RPMI7951 (cell line): ENCODE data around the gene OSBPL10. TPM values are rescaled to one million over a fixed set of nuclear protein-coding genes. Genes with fewer than 3 reads are reported as not detected.
"Not testable (repeated sequence)": the region's sequence is repeated elsewhere in the genome, so short reads cannot be mapped to it uniquely, and the experiment has no call there.

Experiments
- DNase-seq: peaks from one replicate; pipeline ENCODE4 v3.0.0-alpha.2; 2012; ENCODE audit warnings: low read depth
- total RNA-seq: library from RNA; depleted of rRNA; stranded (reverse); fragments of >200 nt; shearing (Covaris generic); gene quantifications from 2 replicates; pipeline ENCODE4 v1.2.3, GENCODE V29; 2014; rRNA removed

The OSBPL10 gene, protein sequence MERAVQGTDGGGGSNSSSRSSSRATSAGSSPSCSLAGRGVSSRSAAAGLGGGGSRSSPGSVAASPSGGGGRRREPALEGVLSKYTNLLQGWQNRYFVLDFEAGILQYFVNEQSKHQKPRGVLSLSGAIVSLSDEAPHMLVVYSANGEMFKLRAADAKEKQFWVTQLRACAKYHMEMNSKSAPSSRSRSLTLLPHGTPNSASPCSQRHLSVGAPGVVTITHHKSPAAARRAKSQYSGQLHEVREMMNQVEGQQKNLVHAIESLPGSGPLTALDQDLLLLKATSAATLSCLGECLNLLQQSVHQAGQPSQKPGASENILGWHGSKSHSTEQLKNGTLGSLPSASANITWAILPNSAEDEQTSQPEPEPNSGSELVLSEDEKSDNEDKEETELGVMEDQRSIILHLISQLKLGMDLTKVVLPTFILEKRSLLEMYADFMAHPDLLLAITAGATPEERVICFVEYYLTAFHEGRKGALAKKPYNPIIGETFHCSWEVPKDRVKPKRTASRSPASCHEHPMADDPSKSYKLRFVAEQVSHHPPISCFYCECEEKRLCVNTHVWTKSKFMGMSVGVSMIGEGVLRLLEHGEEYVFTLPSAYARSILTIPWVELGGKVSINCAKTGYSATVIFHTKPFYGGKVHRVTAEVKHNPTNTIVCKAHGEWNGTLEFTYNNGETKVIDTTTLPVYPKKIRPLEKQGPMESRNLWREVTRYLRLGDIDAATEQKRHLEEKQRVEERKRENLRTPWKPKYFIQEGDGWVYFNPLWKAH
- total RNA-seq: 4.7 and 6.9 TPM in 2 replicates

DNA sequence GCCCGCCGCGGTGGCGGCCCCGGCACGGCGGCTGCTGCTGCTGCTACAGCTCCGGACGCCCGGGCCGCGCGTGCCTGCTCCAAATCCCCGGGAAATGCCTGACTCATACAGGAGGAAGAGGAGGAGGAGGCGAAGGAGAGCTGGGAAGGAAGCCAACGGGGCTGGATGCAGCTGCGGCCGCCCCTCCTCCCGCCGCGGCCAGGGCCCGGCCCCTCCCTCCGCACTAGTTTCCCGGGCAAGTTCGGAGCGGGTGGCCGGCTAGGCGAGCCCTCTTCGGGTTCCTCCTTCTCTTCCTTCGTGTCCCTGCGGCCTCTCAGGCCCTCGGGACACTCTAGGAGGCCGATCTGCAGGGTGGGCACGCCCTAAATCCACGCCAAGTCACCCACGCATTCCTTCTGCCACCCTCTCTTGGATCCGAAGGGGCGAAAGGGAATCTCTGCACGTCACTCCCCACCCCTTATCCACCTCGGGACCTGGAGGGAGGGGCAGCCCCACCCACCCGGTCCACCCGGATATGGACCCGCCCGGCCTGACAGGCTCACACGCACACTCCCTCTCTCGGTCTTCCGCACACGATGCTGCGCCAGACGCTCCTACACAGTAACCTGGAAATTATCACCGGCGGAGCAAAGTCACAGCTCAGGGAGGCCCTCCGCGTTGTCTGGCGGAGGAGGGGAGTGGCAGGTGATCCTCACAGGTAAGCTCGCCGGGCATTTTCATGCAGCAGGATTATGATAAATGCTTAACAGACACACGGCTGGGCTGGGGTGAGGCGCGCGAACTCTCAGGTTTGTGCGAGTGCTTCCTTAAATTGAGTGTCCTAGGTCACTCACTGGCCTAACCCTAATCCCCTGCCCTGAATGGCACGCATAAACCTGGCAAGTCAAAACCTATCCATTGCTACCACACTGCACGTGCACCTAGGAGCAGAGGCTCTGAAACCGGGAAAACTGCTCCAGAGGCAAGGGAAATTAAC, at the start of gene OSBPL10, which contains the start of gene ZNF860:
Gene OSBPL10 (minus strand): TSS at position 57 of the 976 bp plus-strand sequence. CDS start 83 bp downstream, outside the sequence.
Gene ZNF860 (plus strand): TSS at position 545 of the 976 bp plus-strand sequence. CDS start 7,330 bp downstream, outside the sequence.
- peak; percentile 95 for DNase-seq

DNA sequence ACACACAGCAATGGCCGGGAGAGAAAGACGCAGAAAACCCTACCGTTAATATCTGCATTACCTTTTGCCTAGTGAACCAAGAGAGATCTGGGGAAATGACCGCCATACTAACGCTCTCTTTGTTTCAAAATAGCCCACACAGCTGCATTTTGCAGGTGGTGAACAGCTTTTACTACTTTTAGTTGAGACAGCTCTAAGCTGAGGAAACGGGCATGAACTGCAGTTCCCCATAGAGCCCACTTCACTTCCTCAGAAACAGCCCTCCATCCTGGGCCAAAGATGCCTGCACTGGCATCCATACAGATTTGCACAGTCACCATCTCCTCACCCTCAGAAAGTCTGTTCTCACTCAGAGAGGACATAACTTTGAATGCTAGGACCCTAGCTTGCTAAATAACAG, 45.5 kb upstream of the OSBPL10 start:
- no peak for DNase-seq

DNA sequence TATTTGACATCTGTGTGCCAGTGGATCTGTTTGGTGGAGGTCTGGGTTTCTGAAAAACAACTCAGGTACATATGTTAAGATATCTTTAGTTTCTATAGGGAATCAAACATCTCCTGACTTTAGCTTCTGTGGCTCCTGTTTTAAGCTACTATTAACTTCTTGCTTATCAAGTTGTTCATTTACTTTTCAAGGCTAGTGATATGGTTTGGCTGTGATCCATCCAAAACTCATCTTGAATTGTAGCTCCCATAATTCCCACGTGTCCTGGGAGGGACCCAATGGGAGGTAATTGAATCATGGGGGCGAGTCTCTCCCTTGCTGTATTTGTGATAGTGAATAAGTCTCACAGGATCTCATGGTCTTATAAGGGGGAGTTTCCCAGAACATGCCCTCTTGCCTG, 41.9 kb upstream of the OSBPL10 start:
- no peak for DNase-seq

DNA sequence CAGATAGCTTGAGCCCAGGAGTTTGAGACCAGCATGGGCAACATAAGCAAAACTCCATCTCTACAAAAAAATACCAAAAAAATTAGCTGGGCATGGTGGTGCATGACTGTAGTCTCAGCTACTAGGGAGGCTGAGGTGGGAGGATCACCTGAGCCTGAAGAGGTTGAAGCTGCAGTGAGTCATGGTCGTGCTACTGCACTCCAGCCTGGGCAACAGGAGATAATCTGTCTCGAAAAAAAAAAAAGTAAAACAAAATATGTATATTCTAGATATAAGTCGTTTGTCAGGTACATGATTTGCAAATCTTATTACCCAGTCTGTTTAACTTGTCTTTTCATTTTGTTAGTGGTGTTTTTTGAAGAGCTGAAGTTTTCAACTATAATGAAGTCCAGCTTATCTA, 40.7 kb upstream of the OSBPL10 start:
- DNase-seq: no peak

DNA sequence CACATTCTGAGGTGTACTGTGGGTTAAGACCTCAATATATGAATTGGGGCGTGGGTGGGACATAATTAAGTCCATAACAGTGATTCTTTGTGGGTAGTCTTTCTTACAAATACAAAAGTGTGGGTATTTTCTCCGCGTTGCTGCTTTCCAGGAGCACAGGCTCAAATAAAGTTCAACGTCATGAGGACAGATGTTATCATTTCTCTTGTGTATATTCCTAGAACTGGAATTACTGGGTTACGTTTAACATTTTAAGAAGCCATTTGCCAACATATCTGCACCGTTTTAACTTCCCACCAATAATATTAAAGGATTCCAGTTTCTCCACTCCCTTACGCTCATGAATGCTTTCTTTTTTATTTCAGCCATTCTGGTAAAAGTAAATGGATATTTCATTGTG, 40.1 kb upstream of the OSBPL10 start:
- DNase-seq: no peak

DNA sequence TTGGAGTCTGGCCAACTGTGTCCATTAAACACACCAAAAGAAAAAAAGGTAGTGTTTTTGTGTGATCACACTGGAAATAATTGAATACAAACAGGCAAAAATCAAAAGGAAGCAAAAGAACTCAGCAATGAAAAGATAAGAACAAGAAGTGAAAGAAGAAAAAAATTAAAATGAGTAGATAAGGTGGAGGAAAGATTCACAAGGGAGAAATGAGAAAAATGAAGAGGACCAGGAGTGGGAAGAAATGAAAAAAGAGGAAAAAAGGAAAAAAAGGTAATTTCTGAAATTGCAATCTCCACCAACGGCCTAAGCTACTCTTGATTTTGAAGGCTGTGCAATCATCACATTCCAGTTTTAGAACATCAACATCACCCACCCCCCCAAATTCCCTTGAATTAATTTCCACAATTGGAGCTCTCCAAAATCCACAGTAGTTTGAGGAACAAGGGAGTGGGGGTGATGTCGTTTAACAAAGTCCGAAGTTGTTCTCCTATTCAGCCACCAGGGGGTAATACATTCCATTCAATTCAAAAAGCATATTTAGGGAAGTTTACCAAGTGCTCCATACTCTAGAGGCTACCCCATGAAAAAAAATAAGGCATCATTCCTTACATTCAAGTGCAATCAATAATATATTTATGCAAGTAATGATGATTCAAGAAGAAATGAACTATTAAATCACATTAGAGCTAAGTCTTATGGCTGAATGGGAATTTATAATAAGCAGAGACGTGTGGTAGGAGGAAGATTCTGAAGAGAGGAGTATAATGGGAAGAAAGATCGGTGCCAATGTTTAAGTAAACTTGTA, 37.9 kb upstream of the OSBPL10 start:
- DNase-seq: peak; percentile 56

DNA sequence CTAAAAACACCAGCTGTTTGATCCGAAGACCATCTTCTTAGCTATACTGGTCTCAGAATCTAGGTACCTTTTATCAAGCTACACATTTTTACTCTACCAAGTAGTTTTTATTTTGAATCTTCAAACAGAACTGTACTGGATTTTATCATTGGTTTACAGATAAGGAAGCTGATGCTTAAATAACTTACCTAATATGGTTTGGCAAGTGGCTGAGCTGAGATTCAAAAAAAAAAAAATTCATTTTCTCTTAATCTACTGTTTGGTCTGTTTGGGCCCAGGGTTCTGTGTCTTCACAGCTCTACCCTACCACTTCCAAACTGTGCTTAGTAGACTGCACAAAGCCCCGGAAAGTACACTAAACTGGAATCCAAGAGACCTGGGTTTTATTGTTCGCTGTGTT, 36.2 kb upstream of the OSBPL10 start:
- no peak for DNase-seq

DNA sequence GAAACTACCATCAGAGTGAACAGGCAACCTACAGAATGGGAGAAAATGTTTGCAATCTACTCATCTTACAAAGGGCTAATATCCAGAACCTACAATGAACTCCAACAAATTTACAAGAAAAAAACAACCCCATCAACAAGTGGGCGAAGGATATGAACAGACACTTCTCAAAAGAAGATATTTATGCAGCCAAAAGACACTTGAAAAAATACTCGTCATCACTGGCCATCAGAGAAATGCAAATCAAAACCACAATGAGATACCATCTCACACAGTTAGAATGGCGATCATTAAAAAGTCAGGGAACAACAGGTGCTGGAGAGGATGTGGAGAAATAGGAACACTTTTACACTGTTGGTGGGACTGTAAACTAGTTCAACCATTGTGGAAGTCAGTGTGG, 34.6 kb upstream of the OSBPL10 start:
- DNase-seq: not testable (repeated sequence)

DNA sequence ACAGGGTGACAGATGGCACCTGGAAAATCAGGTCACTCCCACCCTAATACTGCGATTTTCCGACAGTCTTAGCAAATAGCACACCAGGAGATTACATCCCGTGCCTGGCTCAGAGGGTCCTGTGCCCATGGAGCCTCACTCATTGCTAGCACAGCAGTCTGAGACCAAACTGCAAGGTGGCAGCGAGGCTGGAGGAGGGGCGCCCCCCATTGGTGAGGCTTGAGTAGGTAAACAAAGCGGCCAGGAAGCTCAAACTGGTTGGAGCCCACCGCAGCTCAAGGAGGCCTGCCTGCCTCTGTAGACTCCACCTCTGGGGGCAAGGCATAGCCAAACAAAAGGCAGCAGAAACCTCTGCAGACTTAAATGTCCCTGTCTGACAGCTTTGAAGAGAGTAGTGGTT, 29.6 kb upstream of the OSBPL10 start:
- DNase-seq: not testable (repeated sequence)

DNA sequence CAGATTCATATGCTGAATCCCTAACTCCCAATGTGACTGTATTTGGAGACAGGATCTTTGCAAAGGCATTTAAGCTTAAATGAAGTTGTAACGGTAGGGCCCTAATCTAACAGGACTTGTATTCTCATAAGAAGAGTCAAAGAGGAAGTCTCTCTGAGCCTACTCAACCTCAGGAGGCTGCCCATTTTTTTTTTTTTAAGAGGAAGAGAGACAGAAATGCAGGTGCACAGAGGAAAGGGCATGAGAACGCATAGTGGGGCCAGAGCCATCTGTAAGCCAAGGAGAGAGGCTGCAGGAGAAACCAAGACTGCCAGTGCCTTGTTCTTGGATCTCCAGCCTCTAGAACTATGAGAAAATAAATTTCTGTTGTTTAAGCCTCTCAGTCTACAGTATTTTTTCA, 28.9 kb upstream of the OSBPL10 start:
- DNase-seq: no peak

DNA sequence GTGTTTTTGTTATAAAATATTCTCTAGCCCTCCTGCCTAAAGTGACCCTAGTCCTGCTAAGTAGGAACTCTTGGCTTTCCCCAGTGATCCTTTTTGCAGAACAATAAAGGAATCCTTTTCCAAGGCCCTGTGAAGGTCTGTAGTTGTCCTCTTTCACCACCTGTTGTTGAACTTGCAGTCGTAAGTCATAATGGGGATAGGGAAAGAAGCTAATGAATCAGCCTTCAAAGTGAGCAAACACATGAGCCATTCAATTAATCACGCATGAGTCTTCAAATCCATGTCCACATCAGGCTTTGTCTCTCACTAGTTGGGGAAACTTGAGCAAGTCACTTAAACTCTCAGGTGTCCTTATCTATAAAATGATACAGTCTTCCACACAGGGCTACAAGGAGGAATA, 28.0 kb upstream of the OSBPL10 start:
- peak; percentile 20 for DNase-seq

DNA sequence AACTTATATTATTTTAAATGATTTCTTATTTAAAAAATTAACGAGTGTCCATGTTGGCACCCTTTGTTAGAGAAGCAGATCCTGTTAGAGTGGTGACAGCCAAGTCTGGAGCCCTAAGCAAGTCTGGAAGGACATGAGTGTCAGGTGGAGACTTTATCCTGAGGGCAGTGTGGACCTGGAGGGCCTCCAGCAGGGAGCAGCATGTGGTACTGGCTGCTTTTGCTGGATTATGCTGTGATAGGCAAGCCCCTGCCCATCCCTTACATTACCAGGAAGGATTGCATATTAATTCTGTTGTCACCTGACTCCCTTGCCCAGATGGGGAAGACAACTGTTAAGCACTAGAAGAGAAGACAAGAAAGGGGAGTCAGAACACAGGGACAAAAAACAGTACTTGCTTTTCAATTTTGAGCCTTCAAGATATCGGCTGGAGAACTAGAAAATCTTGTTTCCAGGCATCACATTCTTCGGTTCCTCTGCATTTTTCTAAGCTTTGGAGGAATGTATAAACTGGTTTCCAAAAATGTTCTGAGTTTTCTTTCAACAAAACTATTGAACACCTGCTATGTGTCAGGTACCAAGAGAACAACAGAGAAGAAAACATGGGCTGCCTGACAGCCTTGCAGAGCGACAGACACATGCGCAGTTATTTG, 23.2 kb upstream of the OSBPL10 start:
- DNase-seq: no peak

DNA sequence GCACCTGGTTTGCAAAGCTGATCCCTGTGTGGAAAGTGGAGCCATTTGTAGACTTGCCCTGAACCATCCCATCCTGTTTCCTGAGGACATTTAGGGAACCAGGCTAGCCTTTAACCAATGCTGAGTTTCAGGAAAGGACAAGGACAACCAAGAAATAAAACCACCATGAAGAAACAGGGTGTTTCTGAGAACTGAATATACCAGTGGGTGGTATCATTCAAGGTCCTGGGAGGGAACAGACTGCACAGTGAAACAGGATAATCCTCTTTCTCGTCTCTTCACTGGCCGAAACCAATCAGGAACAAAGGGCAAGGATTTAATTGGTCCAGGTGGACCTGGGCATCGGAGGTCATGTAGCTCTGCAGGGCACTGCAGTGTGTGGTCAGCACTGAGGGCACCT, 22.3 kb upstream of the OSBPL10 start:
- no peak for DNase-seq

DNA sequence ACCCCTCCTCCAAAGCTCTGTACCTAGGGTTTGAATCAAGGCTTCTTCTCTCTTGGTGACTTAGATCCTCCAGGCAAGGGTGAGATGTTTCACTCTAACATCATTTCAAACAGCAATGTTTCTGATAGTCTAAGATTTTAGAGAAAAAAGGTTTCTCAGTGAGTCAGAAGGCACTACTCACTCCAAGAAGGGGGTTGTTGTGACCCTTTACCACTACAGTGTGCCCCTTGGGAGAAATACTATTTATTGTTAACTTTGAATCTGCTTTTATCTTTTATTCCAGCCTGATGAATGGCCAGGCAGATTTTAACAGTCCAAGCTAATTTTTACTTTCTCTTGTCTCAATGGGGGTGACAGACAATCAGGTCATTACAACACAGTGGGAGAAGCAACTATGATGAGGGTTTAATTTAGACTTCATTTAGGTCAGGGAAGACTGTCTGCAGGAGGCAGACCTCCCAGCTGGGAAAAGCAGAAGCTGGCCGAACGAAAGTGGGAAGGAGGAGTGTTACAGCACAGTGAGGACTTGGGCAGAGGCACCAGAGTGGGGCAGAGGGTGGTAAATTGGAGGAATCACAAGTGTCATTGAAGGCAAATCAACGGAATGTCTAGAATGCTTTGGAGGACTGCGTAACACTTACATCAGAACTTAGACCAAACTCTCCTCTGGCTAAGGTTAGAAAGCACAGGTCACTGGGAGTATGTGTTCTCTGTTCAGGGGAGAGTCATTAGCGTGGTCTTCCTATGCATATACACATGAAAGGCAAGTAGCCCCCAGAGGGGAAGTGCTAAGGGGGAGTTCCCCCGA, 21.7 kb upstream of the OSBPL10 start:
- DNase-seq: no peak

DNA sequence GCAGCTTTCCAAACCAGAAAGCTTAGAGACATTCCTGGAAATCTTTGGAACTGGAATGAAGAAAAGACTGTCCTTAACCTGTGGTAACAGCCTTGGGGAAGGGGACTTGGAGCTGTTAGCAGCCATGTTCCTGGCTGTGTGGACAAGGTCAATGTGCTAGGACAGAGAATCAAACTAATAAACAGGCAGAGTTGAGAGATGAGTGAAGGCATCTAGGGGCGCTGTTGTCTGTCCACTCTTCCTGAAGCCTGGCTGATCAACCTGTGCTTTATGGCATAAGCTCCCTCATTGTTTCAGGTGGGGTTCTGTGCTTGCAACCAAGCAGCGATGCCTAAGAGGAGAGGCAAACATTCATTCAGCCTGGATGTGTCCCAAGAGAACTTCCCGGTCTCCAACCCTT, 19.8 kb upstream of the OSBPL10 start:
- DNase-seq: no peak

DNA sequence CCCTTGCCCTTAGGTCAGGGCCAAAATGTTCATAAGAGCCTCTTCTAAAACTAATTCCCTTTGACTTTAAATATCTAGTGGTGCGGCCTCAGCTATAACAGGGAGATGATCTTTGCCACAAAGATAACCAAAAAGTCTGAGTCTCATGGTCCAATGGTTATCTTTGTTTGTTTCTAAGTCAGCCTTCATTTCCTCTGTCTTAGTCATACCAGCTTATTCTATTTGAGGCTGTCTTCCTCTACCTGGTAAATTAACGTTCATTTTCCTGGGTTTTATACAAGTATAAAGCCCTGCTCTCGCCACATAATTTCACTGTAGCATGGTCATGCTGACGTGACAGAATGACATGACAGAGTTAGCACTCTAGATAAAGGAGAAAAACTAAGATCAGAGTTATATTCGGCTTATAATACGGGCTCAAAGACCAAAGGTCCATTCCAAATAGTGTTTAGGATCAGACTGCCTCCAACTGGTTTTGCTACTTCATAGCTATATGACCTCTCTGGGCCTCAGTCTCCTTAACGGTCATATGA, 18.9 kb upstream of the OSBPL10 start:
- DNase-seq: no peak

DNA sequence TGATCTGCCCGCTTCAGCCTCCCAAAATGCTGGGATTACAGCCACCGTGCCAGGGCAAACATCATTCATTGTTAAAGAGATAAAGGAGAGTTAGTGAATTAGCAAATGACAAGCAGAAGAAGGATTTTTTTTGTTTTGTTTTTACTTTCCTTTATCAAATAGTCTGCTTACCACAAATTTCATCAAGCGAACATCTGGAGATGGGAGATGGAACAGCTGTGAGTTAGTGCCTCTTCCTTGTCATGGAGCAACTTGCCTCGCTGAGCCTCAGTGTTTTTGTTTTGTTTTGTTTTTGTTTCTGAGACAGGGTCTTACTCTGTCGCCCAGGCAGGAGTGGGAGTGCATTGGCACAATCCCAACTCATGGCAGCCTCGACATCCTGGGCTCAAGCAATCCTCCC, 16.4 kb upstream of the OSBPL10 start:
- DNase-seq: no peak

DNA sequence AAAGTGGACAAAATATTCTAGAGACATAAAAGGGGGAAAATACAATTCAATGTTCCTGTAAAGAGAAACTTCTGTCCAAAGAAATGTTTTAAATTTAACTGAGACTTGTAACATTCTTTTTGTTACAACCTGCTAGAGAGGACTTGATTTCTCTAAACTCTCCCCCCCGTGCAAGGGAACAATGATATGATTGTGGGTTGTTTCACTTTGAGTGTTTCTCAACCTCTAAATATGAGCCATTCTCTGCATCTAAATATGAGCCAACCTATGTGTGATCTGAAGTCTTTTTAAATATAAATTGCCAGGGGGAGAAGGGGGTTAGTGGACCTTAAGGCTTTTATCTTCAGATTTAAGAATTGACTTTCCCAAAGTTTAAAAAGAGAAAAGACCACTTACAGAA, 15.1 kb upstream of the OSBPL10 start:
- DNase-seq: no peak

DNA sequence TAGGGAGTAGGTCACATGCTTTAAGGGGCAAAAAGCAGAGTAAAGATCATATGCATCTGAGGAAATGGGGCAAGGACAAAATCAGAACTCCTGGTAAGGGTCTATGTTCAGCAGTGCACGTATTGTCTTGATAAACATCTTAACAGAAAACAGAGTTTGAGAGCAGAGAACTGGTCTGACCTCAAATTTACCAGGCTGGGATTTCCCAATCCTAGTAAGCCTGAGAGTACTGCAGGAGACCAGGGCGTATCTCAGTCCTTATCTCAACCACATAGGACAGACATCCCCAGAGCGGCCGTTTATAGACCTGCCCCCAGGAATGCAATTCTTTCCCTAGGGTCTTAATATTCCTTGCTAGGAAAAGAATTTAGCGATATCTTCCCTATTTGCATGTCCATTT, 14.0 kb upstream of the OSBPL10 start:
- DNase-seq: not testable (repeated sequence)
